GM20000 (cell line): ENCODE data around the gene LMTK3.
A peak's percentile ranks its signal among the peaks of the same experiment; 100 is the strongest.

Source experiments
- DNase-seq: peaks from one replicate; pipeline ENCODE4 v3.0.0; 2012; ENCODE audit warnings: low spot score
- TF ChIP-seq, protein P1 (sequence below): IDR thresholded peaks from 2 replicates; pipeline ENCODE4 v1.5.1; 2012; ENCODE audit warnings: mild to moderate bottlenecking, control low read depth; ENCODE audit errors: extremely low read depth, missing control alignments

Gene LMTK3, protein sequence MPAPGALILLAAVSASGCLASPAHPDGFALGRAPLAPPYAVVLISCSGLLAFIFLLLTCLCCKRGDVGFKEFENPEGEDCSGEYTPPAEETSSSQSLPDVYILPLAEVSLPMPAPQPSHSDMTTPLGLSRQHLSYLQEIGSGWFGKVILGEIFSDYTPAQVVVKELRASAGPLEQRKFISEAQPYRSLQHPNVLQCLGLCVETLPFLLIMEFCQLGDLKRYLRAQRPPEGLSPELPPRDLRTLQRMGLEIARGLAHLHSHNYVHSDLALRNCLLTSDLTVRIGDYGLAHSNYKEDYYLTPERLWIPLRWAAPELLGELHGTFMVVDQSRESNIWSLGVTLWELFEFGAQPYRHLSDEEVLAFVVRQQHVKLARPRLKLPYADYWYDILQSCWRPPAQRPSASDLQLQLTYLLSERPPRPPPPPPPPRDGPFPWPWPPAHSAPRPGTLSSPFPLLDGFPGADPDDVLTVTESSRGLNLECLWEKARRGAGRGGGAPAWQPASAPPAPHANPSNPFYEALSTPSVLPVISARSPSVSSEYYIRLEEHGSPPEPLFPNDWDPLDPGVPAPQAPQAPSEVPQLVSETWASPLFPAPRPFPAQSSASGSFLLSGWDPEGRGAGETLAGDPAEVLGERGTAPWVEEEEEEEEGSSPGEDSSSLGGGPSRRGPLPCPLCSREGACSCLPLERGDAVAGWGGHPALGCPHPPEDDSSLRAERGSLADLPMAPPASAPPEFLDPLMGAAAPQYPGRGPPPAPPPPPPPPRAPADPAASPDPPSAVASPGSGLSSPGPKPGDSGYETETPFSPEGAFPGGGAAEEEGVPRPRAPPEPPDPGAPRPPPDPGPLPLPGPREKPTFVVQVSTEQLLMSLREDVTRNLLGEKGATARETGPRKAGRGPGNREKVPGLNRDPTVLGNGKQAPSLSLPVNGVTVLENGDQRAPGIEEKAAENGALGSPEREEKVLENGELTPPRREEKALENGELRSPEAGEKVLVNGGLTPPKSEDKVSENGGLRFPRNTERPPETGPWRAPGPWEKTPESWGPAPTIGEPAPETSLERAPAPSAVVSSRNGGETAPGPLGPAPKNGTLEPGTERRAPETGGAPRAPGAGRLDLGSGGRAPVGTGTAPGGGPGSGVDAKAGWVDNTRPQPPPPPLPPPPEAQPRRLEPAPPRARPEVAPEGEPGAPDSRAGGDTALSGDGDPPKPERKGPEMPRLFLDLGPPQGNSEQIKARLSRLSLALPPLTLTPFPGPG (N-terminal part only)

GRCh38 chr19:48511800-48512503 lies at the start of gene LMTK3:
Gene LMTK3 (minus strand): TSS chr19:48511835. CDS start chr19:48511576, 259 bp downstream.
- peak; percentile 74 for DNase-seq
- TF ChIP-seq, protein P1, sequence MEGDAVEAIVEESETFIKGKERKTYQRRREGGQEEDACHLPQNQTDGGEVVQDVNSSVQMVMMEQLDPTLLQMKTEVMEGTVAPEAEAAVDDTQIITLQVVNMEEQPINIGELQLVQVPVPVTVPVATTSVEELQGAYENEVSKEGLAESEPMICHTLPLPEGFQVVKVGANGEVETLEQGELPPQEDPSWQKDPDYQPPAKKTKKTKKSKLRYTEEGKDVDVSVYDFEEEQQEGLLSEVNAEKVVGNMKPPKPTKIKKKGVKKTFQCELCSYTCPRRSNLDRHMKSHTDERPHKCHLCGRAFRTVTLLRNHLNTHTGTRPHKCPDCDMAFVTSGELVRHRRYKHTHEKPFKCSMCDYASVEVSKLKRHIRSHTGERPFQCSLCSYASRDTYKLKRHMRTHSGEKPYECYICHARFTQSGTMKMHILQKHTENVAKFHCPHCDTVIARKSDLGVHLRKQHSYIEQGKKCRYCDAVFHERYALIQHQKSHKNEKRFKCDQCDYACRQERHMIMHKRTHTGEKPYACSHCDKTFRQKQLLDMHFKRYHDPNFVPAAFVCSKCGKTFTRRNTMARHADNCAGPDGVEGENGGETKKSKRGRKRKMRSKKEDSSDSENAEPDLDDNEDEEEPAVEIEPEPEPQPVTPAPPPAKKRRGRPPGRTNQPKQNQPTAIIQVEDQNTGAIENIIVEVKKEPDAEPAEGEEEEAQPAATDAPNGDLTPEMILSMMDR, result no peak

DNA sequence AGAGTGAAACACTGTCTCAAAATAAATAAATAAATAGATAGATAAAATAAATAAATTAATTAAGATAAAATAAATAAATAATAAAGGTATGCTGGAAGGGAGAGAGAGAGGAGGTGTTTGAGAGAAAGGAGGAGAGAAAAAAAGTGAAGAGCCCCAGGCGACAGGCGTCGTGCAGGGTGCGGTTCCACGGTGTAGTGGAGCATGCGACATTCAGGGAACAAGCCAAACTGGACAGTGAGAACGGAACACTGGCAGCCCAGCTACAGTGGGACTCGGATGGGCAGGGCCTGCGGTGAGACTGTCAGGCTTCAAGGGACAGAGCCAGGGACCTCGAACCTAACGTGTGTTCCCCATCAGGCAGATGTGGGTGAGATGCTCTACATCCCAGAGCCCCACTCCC lies 49.8 kb upstream of the LMTK3 start:
- TF ChIP-seq, protein P1, result no peak
- DNase-seq, result no peak

DNA sequence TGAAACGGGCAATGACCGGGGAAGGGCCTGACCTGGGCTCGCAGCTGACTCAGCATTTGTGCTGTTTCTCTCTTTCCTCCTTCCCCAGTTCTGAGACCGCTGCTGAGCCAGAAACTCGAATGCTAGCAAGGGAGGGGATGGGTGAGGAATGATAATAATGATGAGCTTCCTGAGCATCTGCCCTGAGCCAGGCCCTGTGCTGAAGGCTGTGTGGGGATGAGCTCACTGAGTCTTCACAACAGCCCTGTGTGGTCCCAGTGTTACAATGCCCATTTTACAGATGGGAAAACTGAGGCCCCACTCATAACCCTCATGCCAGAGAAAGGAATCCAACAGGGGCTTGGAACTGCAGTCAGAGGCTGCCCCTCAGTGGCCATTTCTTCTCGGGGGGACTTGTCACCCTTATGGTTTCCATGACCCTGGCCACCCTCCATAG lies 48.5 kb upstream of the LMTK3 start:
- no peak for DNase-seq
- TF ChIP-seq, protein P1, result no peak

DNA sequence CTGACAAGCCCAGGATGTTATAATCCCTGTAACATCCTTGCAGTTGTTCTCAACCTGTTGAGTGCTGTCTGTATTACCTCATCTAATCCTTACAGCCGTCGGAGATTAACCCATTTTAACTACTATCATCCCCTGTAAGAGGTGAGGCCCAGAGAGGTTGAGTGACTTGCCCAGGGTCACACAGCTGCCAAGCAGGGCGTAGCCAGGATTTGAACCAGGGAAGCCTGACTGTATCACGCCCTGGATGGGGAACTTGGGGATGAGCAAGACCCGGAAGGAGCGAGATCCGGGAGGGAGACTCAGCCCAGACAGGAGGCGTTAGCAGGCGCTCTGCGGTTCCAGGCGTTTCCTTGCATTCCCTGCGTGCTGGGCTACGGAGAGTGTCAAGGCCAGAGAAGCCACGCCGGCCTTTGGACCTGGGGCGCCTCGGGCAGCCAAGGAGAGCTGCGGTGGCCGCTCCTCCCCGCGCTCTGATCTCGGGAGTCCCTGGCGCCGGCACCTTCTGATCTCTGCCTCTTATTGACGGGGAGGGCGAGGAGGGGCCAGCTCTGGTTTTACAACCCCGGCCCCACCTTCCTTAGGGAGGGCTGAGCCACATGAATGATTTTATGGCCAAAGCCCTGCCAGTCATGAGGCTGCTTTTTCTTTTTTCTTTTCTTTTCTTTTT lies 46.5 kb upstream of the LMTK3 start:
- DNase-seq, result no peak
- TF ChIP-seq, protein P1, result no peak

DNA sequence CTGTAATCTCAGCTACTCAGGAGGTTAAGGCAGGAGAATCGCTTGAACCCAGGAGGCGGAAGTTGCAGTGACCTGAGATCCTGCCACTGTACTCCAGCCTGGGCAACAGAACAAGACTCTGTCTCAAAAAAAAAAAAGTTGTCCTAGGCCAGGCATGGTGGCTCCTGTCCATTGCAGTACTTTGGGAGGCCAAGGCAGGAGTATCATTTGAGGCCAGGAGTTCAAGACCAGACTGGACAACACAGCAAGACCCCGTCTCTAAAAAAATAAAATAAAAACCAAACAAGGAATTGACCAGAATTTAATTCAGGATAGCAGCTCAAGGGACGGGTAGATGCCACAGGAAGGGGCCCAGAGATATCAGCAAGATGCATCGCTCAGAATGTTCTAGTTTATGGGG lies 45.2 kb upstream of the LMTK3 start:
- DNase-seq, result no peak
- TF ChIP-seq, protein P1, result no peak

- TF ChIP-seq, protein P1, result no peak
- no peak for DNase-seq
Measured at GRCh38 chr19:48556163-48556562, 44.5 kb upstream of the LMTK3 start.
